Measurements from ENCODE around the gene STXBP6. TPM values are rescaled to one million over a fixed set of nuclear protein-coding genes. Genes with fewer than 3 reads are reported as not detected.

STXBP6 gene
- total RNA-seq, 4 donors from 2014 or later: 2.6 to 5.5 (median 4.4) TPM

- intact Hi-C loops (cut with DNase I; ENCODE audit: low total_unique reads): no loop called here
- TF ChIP-seq CTCF (IDR thresholded peaks at IDR 0.05 in 4 of 5, conservative IDR thresholded peaks at IDR 0.05 in 1 of 5): no peak
- TF ChIP-seq POLR2A (IDR thresholded peaks at IDR 0.05): no peak
- no peak overlapping the region for H3K4me3 ChIP-seq
- H3K4me1 ChIP-seq: peaks cover 0 to 26% of the 10 kb centered on the region in 2 donors
- H3K9me3 ChIP-seq: no peaks in the 10 kb centered on the region
- in situ Hi-C loops (cut with MboI; ENCODE audit: low sequenced_read_pairs in 4 of 4): no loop called here
- DNase-seq: peak in 1 of 2 donors; percentile 13
- H3K27ac ChIP-seq: peak overlapping the region in 3 of 4 donors; percentile 22 to 40 (median 34)
- H3K27me3 ChIP-seq: no peaks in the 10 kb centered on the region
- ATAC-seq: no peak
- H3K36me3 ChIP-seq: no peaks in the 10 kb centered on the region
These were observed 173.7 kb downstream of the STXBP6 start for GRCh38 chr14:24875991-24876878.

- TF ChIP-seq CTCF (IDR thresholded peaks at IDR 0.05 in 4 of 5, conservative IDR thresholded peaks at IDR 0.05 in 1 of 5): no peak
- TF ChIP-seq POLR2A (IDR thresholded peaks at IDR 0.05): no peak
- Histone ChIP-seq H3K36me3 (no peaks in the 10 kb centered on the region), H3K4me3 (no peak overlapping the region), H3K27ac (peak overlapping the region in 2 of 4 donors; percentile 34 to 40), H3K27me3 (no peaks in the 10 kb centered on the region), H3K4me1 (peaks cover 0 to 23% of the 10 kb centered on the region in 2 donors), H3K9me3 (no peaks in the 10 kb centered on the region)
- intact Hi-C loops (cut with DNase I; ENCODE audit: low total_unique reads): no loop called here
- DNase-seq (no peak), ATAC-seq (no peak)
- in situ Hi-C loops (cut with MboI; ENCODE audit: low sequenced_read_pairs in 4 of 4): no loop called here
These were observed 174.6 kb downstream of the STXBP6 start for GRCh38 chr14:24875203-24875838.

GRCh38 chr14:24874514-24875202, 175.3 kb downstream of the STXBP6 start:
- H3K27ac ChIP-seq: peak overlapping the region in 2 of 4 donors; percentile 10 to 14
- TF ChIP-seq CTCF (IDR thresholded peaks at IDR 0.05 in 4 of 5, conservative IDR thresholded peaks at IDR 0.05 in 1 of 5): no peak
- no peak for TF ChIP-seq POLR2A (IDR thresholded peaks at IDR 0.05)

GRCh38 chr14:24873551-24873950, 176.4 kb downstream of the STXBP6 start:
- in situ Hi-C loops (cut with MboI; ENCODE audit: low sequenced_read_pairs in 4 of 4): no loop called here
- H3K4me3 ChIP-seq: no peak overlapping the region
- peak overlapping the region in 2 of 4 donors; percentile 22 to 59 for H3K27ac ChIP-seq
- DNase-seq: no peak
- H3K27me3 ChIP-seq: no peaks in the 10 kb centered on the region
- no peaks in the 10 kb centered on the region for H3K9me3 ChIP-seq
- H3K36me3 ChIP-seq: no peaks in the 10 kb centered on the region
- peak in 1 of 2 donors; percentile 42 for ATAC-seq
- TF ChIP-seq POLR2A (IDR thresholded peaks at IDR 0.05): no peak
- no peak for TF ChIP-seq CTCF (IDR thresholded peaks at IDR 0.05 in 4 of 5, conservative IDR thresholded peaks at IDR 0.05 in 1 of 5)
- intact Hi-C loops (cut with DNase I; ENCODE audit: low total_unique reads): no loop called here
- H3K4me1 ChIP-seq: peaks cover 0 to 18% of the 10 kb centered on the region in 2 donors

More at GRCh38 chr14:24874514-24875202, 175.3 kb downstream of the STXBP6 start:
- ATAC-seq (no peak), DNase-seq (no peak)
- Histone ChIP-seq H3K4me1 (peaks cover 0 to 23% of the 10 kb centered on the region in 2 donors), H3K36me3 (no peaks in the 10 kb centered on the region), H3K4me3 (no peak overlapping the region), H3K9me3 (no peaks in the 10 kb centered on the region), H3K27me3 (no peaks in the 10 kb centered on the region)
- in situ Hi-C loops (cut with MboI; ENCODE audit: low sequenced_read_pairs in 4 of 4) (no loop called here), intact Hi-C loops (cut with DNase I; ENCODE audit: low total_unique reads) (no loop called here)
